Measurements from ENCODE around the gene TMEM42.

The TMEM42 gene

DNA sequence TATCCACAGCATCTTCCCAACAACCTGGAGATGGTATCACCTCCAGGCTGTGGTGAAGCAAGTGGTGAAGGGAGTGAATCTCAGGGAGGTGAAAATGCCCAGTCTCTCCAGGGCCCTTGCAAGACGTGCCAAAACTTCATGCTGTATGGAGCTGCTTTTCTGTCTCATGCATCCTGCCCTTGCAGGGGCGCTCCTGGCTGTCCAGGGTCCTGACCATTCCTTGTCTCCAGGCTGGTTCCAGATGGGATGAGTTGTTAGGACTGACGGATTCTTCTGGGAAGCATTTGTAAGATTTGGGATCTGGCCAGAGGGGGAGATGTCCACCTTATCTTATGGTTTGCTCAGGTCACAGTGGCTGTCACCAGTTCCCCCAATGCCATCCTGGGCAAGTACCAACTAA, 28.5 kb downstream of the TMEM42 start:
- DNase-seq (ENCODE audit: extremely low read depth, low read depth) = no peak

DNA sequence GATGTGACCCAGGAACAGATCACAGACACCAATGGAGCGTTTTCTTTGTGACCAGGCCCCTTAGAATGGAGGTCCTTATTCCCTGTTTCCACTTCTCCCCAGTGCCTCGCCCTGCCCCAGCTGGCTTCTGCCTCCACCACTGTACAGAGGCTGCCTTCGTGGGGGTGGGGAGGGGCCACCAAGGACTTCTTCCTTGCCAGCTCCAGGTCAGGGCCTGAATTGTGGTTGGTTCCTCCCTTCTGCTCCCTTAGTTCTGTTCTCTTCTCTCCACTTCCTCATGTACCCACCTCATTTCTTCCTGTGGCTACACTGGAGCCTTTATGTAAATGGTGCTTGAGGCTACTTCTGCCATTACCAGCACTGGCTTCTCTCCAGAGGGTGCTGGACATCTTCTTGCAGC, 29.1 kb downstream of the TMEM42 start:
- DNase-seq (ENCODE audit: extremely low read depth, low read depth) = no peak
- TF ChIP-seq, protein P1, sequence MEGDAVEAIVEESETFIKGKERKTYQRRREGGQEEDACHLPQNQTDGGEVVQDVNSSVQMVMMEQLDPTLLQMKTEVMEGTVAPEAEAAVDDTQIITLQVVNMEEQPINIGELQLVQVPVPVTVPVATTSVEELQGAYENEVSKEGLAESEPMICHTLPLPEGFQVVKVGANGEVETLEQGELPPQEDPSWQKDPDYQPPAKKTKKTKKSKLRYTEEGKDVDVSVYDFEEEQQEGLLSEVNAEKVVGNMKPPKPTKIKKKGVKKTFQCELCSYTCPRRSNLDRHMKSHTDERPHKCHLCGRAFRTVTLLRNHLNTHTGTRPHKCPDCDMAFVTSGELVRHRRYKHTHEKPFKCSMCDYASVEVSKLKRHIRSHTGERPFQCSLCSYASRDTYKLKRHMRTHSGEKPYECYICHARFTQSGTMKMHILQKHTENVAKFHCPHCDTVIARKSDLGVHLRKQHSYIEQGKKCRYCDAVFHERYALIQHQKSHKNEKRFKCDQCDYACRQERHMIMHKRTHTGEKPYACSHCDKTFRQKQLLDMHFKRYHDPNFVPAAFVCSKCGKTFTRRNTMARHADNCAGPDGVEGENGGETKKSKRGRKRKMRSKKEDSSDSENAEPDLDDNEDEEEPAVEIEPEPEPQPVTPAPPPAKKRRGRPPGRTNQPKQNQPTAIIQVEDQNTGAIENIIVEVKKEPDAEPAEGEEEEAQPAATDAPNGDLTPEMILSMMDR (IDR thresholded peaks at IDR 0.05; ENCODE audit: low read depth, low read length) = no peak

More for the DNA sequence above, 28.5 kb downstream of the TMEM42 start:
- TF ChIP-seq, protein P1 (IDR thresholded peaks at IDR 0.05; ENCODE audit: low read depth, low read length) = no peak

DNA sequence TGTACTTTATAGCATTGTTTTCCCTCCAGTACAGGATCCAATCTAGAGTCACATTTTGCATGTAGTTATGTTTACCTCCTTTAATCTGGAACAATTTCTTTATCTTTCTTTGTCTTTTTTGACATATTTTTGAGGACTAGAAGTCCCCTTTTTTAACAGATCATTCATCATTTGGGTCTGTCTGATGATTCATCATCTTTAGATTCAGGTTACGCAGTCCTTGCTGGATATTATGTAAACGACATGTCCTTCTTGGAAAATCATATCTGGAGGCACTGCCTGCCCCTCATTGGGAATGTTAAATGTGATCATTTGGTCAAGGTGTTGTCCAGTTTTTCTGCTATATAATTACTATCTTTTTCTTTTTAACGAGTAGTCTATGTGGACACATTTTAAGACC, 31.0 kb downstream of the TMEM42 start:
- TF ChIP-seq, protein P1 (IDR thresholded peaks at IDR 0.05; ENCODE audit: low read depth, low read length) = no peak
- DNase-seq (ENCODE audit: extremely low read depth, low read depth) = no peak

DNA sequence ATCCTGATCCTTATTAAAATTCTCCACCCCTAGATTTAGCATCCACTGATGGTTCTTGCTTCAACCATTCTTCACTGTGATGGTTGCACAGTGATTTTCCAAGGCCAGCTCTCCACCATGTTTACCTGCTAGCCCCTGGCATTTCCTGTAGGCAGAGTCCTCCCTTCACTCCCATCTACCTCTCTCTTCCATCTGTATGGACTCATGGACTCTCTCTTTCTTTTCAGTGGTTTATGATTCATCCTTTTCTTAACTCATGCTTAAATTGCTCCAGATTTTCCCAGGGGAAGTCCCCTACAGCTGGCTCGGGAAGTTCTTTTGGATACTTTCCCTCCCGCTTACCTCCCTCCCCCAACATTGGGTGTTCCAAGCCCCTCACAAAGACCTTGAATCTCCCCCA, 31.4 kb downstream of the TMEM42 start:
- TF ChIP-seq, protein P1 (IDR thresholded peaks at IDR 0.05; ENCODE audit: low read depth, low read length) = no peak
- no peak for DNase-seq (ENCODE audit: extremely low read depth, low read depth)

DNA sequence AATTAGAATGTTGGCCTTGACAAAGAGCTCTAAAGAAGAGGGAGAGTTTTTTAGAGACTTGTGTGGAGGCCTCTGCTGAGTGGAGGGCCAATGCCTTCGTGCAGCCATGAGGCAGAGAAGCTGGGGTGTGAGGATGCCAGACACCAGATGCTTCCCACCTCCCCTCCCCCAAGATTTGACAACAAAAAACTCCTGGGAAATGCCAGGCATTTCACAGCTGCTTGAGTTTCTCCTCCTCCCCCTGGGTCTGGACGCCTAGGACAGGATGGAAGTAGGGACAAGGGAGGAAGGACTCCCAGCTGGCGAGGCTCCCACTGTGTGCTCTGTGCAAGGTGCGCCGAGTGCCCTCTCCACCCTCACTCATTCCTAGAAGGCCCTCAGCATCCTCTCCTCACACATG, 32.8 kb downstream of the TMEM42 start:
- TF ChIP-seq, protein P1 (IDR thresholded peaks at IDR 0.05; ENCODE audit: low read depth, low read length) = no peak
- DNase-seq (ENCODE audit: extremely low read depth, low read depth) = no peak

DNA sequence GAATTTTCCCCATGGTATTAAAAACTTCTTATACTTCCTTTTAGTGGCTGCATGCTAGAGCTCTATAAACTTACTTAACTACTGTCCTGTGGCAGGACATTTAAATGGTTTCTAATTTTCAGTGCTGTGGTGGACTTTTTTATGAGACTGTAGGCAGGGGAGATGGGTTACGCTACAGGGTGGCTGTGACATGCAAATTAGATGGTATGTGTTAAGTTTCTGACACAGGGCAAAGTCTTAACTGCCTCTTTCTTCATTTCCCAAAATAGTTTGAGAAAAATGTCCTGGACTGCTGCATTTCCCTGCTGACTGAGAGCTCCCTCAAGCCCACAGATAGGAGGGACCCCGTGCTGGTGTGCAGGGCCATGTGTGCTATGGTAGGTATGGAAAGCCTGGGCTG, 34.7 kb downstream of the TMEM42 start:
- TF ChIP-seq, protein P1 (IDR thresholded peaks at IDR 0.05; ENCODE audit: low read depth, low read length) = no peak
- no peak for DNase-seq (ENCODE audit: extremely low read depth, low read depth)

DNA sequence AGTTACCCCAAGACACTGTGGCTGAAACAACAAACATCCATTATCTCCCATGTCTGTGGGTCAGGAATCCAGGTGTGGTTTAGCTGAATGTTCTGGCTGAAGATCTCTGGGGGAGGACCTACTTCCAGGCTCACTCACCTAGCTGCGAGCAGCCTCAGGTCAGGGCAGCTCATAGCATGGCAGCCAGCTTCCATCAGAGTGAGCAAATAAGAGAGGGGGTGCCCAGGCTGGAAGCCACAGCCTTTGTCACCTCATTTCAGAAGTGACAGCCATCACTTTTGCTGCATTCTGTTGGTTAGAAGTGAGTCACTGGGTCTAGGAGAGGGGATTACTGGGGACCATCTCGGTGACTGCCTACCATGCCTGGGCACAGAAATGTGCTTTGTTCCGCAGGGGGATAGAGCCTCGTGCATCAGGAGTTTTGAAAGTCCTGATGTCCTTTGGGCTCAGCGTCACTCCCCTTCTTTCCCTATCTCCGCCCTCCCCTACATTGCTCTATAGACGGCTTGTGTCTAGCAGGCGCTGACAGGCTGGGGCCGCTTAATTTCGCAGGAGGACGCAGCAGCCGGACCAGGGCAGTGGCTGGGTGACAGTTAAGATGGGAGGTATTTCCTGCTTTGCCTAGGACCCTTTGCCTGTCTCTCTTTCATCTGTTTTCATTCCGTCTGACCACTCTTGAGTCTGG, 38.1 kb downstream of the TMEM42 start:
- TF ChIP-seq, protein P1 (IDR thresholded peaks at IDR 0.05; ENCODE audit: low read depth, low read length) = no peak
- DNase-seq (ENCODE audit: extremely low read depth, low read depth) = no peak

Measured in AG09319 (cell line).